B cell (primary cell): Measurements from ENCODE around the gene ICAM5. TPM values are rescaled to one million over a fixed set of nuclear protein-coding genes. Genes with fewer than 3 reads are reported as not detected.
"Not testable (repeated sequence)": the region's sequence is repeated elsewhere in the genome, so short reads cannot be mapped to it uniquely, and the experiment has no call there.

Experiments used
- ATAC-seq: fragments of 200-7000 bp; cut with Tn5 transposase; one replicate; pipeline ENCODE4 v1.10.0; 2021; ENCODE audit warnings: low read depth, mild to moderate bottlenecking, moderate number of reproducible peaks, moderate library complexity
- CTCF ChIA-PET: fragments of 350-600 bp; sonication (Branson Sonifier 250); formaldehyde crosslinking; loops from one replicate; lab custom pipeline; 2021; ENCODE audit warnings: antibody characterized with exemption, inconsistent platforms; lab: Charles Lee
- POLR2A ChIA-PET: fragments of 350-600 bp; sonication (Branson Sonifier 250); formaldehyde crosslinking; loops from one replicate; lab custom pipeline; 2021; ENCODE audit warnings: antibody characterized with exemption; lab: Charles Lee
- DNase-seq: peaks from one replicate; pipeline ENCODE4 v3.0.0; 2013
- H2AFZ ChIP-seq: 2 replicates; pipeline ENCODE4 v1.6.1; 2012; ENCODE audit warnings: mild to moderate bottlenecking, low read depth, low read length; ENCODE audit not compliant: insufficient read depth, poor library complexity, severe bottlenecking
- H3K27ac ChIP-seq, 2 donors: 1 replicate in 1 of 2; 2 replicates in 1 of 2; pipeline ENCODE4 v1.5.1; 2012 to 2013; ENCODE audit warnings: low read length in 2 of 2, mild to moderate bottlenecking in 2 of 2, moderate library complexity in 1 of 2
- H3K27me3 ChIP-seq, 4 experiments: fragments of 200-600 bp in 1 of 4; sonication (generic) in 1 of 4; replicated peaks in 1 of 4; 1 replicate in 2 of 4; 2 replicates in 2 of 4; pipeline versions ENCODE4 v1.6.1 to v1.7.0; 2013 to 2016; ENCODE audit warnings: low read length in 3 of 4, mild to moderate bottlenecking in 2 of 4, mixed read lengths in 1 of 4, moderate library complexity in 1 of 4; ENCODE audit not compliant: insufficient read depth in 4 of 4, control insufficient read depth in 3 of 4; ENCODE audit errors: control extremely low read depth in 1 of 4
- H3K36me3 ChIP-seq, 2 experiments: replicated peaks in 1 of 2; 1 replicate in 1 of 2; 2 replicates in 1 of 2; pipeline versions ENCODE4 v1.6.1 to v1.7.1; 2013; ENCODE audit warnings: low read length in 1 of 2; ENCODE audit not compliant: insufficient read depth in 2 of 2, control insufficient read depth in 1 of 2; ENCODE audit errors: control extremely low read depth in 1 of 2, extremely low read depth in 1 of 2
- H3K4me1 ChIP-seq, 2 donors: fragments of 200-600 bp in 1 of 2; sonication (generic) in 1 of 2; 1 replicate in 1 of 2; 2 replicates in 1 of 2; pipeline versions ENCODE4 v1.5.1 to v1.6.1; 2013 to 2017; ENCODE audit warnings: low read length in 2 of 2; ENCODE audit not compliant: control insufficient read depth in 2 of 2, insufficient read depth in 2 of 2
- H3K4me2 ChIP-seq: replicated peaks from 2 replicates; pipeline ENCODE3; 2012; ENCODE audit warnings: mild to moderate bottlenecking, low read depth, low read length; ENCODE audit not compliant: poor library complexity, severe bottlenecking
- H3K4me3 ChIP-seq, 5 experiments: fragments of 200-600 bp in 1 of 5; sonication (generic) in 1 of 5; 1 replicate in 3 of 5; 2 replicates in 2 of 5; pipeline versions ENCODE4 v1.5.1 to v1.7.0; 2011 to 2016; ENCODE audit warnings: low read length in 4 of 5, mild to moderate bottlenecking in 4 of 5, low read depth in 2 of 5, control low read depth in 1 of 5, moderate library complexity in 1 of 5; ENCODE audit not compliant: insufficient read depth in 1 of 5; ENCODE audit errors: control extremely low read depth in 1 of 5, extremely low read depth in 1 of 5
- H3K79me2 ChIP-seq: fragments of 200-600 bp; sonication (generic); one replicate; pipeline ENCODE4 v1.6.0; 2016; ENCODE audit warnings: low read length; ENCODE audit not compliant: control insufficient read depth, insufficient read depth
- H3K9ac ChIP-seq: fragments of 200-600 bp; sonication (generic); 2 replicates; pipeline ENCODE4 v1.6.1; 2017; ENCODE audit warnings: mild to moderate bottlenecking, low read length, moderate library complexity
- H3K9me3 ChIP-seq, 3 donors: one replicate each; pipeline versions ENCODE4 v1.6.1 to v1.7.1; 2013; ENCODE audit warnings: low read length in 2 of 3; ENCODE audit not compliant: control insufficient read depth in 2 of 3, insufficient read depth in 1 of 3; ENCODE audit errors: control extremely low read depth in 1 of 3
- H4K20me1 ChIP-seq: 2 replicates; pipeline ENCODE4 v1.6.0; 2012; ENCODE audit warnings: mild to moderate bottlenecking, low read length; ENCODE audit not compliant: insufficient read depth, control insufficient read depth, poor library complexity, severe bottlenecking
- H3K27ac Mint-ChIP-seq: one replicate; pipeline ENCODE4 v1.8.0; 2021; ENCODE audit warnings: mixed read lengths
- H3K27me3 Mint-ChIP-seq: one replicate; pipeline ENCODE4 v1.8.0; 2021; ENCODE audit warnings: mixed read lengths
- H3K4me1 Mint-ChIP-seq: one replicate; pipeline ENCODE4 v1.8.0; 2021; ENCODE audit warnings: mixed read lengths
- H3K4me3 Mint-ChIP-seq: one replicate; pipeline ENCODE4 v1.8.0; 2021; ENCODE audit warnings: mixed read lengths
- H3K9me3 Mint-ChIP-seq: one replicate; pipeline ENCODE4 v1.8.0; 2022; ENCODE audit warnings: mixed read lengths; ENCODE audit not compliant: insufficient read depth
- CTCF ChIP-seq: fragments of 200-600 bp; IDR thresholded peaks from one replicate; pipeline ENCODE4 v1.8.0; 2022; ENCODE audit warnings: antibody characterized with exemption, mild to moderate bottlenecking
- EZH2 ChIP-seq: IDR thresholded peaks from 2 replicates; pipeline ENCODE4 v1.6.1; 2012; ENCODE audit warnings: borderline replicate concordance, low read depth, mild to moderate bottlenecking, moderate library complexity, low read length; ENCODE audit not compliant: insufficient read depth, poor library complexity, severe bottlenecking
- WGBS: methylation state at CpG from one replicate; pipeline ENCODE4 v1.1.5; 2013; ENCODE audit warnings: missing lambda C conversion rate; ENCODE audit not compliant: insufficient coverage; 5-methylcytosine and 5-hydroxymethylcytosine counted together
- intact Hi-C: fragments of 100-400 bp; cut with micrococcal nuclease; formaldehyde crosslinking; loops from one replicate; pipeline ENCODE4 v1.10.0; 2022
- polyA minus RNA-seq: library from RNA; depleted of rRNA, polyadenylated mRNA; stranded (reverse); fragments of >200 nt; gene quantifications from 2 replicates; pipeline ENCODE4 v1.2.3, GENCODE V29; 2012
- polyA plus RNA-seq: library from polyadenylated mRNA; depleted of rRNA; stranded (reverse); fragments of >200 nt; gene quantifications from 2 replicates; pipeline ENCODE4 v1.2.3, GENCODE V29; 2012
- total RNA-seq, 2 donors: library from RNA; stranded (reverse); fragments of 120-200 nt in 1 of 2; gene quantifications; 1 replicate in 1 of 2; 2 replicates in 1 of 2; pipeline versions ENCODE4 v1.2.3 to v1.2.4, GENCODE V29; 2013 to 2022

Gene ICAM5
- 0.34 and 0.54 TPM in 2 replicates for total RNA-seq
- total RNA-seq (2013) = 0.07 TPM
- 0.14 TPM in 1 of 2 replicates, not detected in the other for polyA plus RNA-seq
- 1.1 and 3.7 TPM in 2 replicates for polyA minus RNA-seq

GRCh38 chr19:10289836-10290356, at the start of gene ICAM5:
ICAM5 (plus strand) TSS chr19:10289952; CDS start chr19:10290044, 92 bp downstream.
- H4K20me1 ChIP-seq = peaks cover 29% of the 10 kb centered on the region
- H3K4me3 ChIP-seq = peak within 1 kb of the TSS in 4 of 5 experiments; percentile 38 to 63 (median 46)
- peaks cover 40% of the 10 kb centered on the region for H3K27me3 Mint-ChIP-seq
- peak within 1 kb of the TSS; percentile 64 for H3K9ac ChIP-seq
- H3K36me3 ChIP-seq = peaks cover 2 to 13% of the 10 kb centered on the region in 2 experiments
- ATAC-seq (peak; percentile 8), DNase-seq (no peak)
- peak within 1 kb of the TSS; percentile 65 for H3K27ac Mint-ChIP-seq
- CTCF ChIA-PET = interaction anchor here (0.6 to 8.5 kb wide), 8 partner anchors 18 to 1148 kb away, joined by 3 to 116 read pairs (median 4); partner anchors contain the start of gene ICAM1
- H3K4me3 Mint-ChIP-seq = peak within 1 kb of the TSS; percentile 87
- H3K9me3 ChIP-seq = peaks cover 0 to 65% (median 0%) of the 10 kb centered on the region in 3 donors
- no peaks in the 10 kb centered on the region for H3K79me2 ChIP-seq
- 1% methylated on average over 37 of the region's 45 CpGs for WGBS
- peak within 1 kb of the TSS; percentile 96 for H3K4me2 ChIP-seq
- POLR2A ChIA-PET = interaction anchor here (0.6 to 5.4 kb wide), 5 partner anchors 10 to 57 kb away, joined by 3 to 27 read pairs (median 3); partner anchors contain the start of gene ICAM1
- H3K4me1 ChIP-seq = peaks cover 87 to 90% of the 10 kb centered on the region in 2 donors
- H2AFZ ChIP-seq = peak within 1 kb of the TSS; percentile 66
- intact Hi-C loops = no loop called here
- H3K4me1 Mint-ChIP-seq = peaks cover 74% of the 10 kb centered on the region
- H3K27ac ChIP-seq = no peak within 1 kb of the TSS
- no peaks in the 10 kb centered on the region for H3K9me3 Mint-ChIP-seq
- peaks cover 0 to 81% (median 57%) of the 10 kb centered on the region in 4 experiments for H3K27me3 ChIP-seq
- no peak for TF ChIP-seq EZH2
- TF ChIP-seq CTCF = no peak

- H3K9me3 Mint-ChIP-seq, H3K27me3 Mint-ChIP-seq, H3K27ac ChIP-seq, DNase-seq, H3K4me3 Mint-ChIP-seq, H3K4me2 ChIP-seq, H3K36me3 ChIP-seq, H3K4me3 ChIP-seq, intact Hi-C loops, H4K20me1 ChIP-seq, H3K9ac ChIP-seq, H3K79me2 ChIP-seq, H3K27ac Mint-ChIP-seq, H3K9me3 ChIP-seq, ATAC-seq, H3K27me3 ChIP-seq, H2AFZ ChIP-seq: not testable (repeated sequence)
- 87% methylated on average over 6 of the region's 11 CpGs for WGBS
- ChIA-PET CTCF (interaction anchor here (2.8 kb wide), 1 partner anchor 8 kb away, joined by 14 read pairs; no protein-coding TSS in a partner anchor), POLR2A (interaction anchor here (0.6 kb wide), 1 partner anchor 8 kb away, joined by 5 read pairs; no protein-coding TSS in a partner anchor)
- H3K4me1 ChIP-seq = peaks cover 25 to 40% of the 10 kb centered on the region in 2 donors
- H3K4me1 Mint-ChIP-seq = peaks cover 34% of the 10 kb centered on the region
These were observed 47.8 kb upstream of the ICAM5 start for GRCh38 chr19:10241826-10242449.
